GM12878 (cell line): Measurements from ENCODE around the gene CNTN4. TPM values are rescaled to one million over a fixed set of nuclear protein-coding genes. Genes with fewer than 3 reads are reported as not detected.
"Not testable (repeated sequence)": the region's sequence is repeated elsewhere in the genome, so short reads cannot be mapped to it uniquely, and the experiment has no call there.

Experiments used
- ATAC-seq: fragments of 200-7000 bp; cut with Tn5 transposase; 3 replicates; pipeline ENCODE4 v1.9.1; 2020; ENCODE audit warnings: mild to moderate bottlenecking, moderate library complexity
- BruUV-seq: library from RNA; stranded (reverse); fragments of 400-500 nt; replicated peaks from 2 replicates; lab custom pipeline; 2021; lab: Mats Ljungman, UMichigan
- CTCF ChIA-PET: fragments of 300-600 bp; sonication (Branson Sonifier 250); formaldehyde crosslinking; extraction: SDS; loops from one replicate; lab custom pipeline; 2021; ENCODE audit warnings: inconsistent platforms; lab: Yijun Ruan, JAX
- POLR2A ChIA-PET: fragments of 350-600 bp; formaldehyde crosslinking; extraction: SDS; loops from one replicate; lab custom pipeline; 2021; ENCODE audit warnings: inconsistent platforms; lab: Charles Lee
- RAD21 ChIA-PET: fragments of 300-600 bp; sonication (Branson Sonifier 250); formaldehyde crosslinking; loops from one replicate; lab custom pipeline; 2023; ENCODE audit warnings: antibody characterized with exemption; ENCODE audit not compliant: unreplicated experiment; lab: Charles Lee
- SMC1A ChIA-PET: fragments of 300-600 bp; sonication (Branson Sonifier 250); formaldehyde crosslinking; loops from one replicate; lab custom pipeline; 2023; ENCODE audit not compliant: unreplicated experiment, uncharacterized antibody; lab: Charles Lee
- DNase-seq: peaks from one replicate; pipeline ENCODE4 v3.0.0-alpha.2; 2011; ENCODE audit warnings: low read depth, low spot score
- FAIRE-seq: peaks from 3 replicates; lab custom pipeline; 2011; peaks lifted over from hg19 to GRCh38; lab: Jason Lieb, UNC
- H2AFZ ChIP-seq: 2 replicates; pipeline ENCODE4 v1.6.0; 2011; ENCODE audit warnings: low read depth, low read length, control low read depth; ENCODE audit not compliant: control insufficient read depth
- H3K27ac ChIP-seq: 2 replicates; pipeline ENCODE4 v1.5.1; 2011; ENCODE audit warnings: control low read depth; ENCODE audit not compliant: control insufficient read depth, insufficient read depth
- H3K27me3 ChIP-seq, 2 experiments: replicated peaks in 1 of 2; 2 replicates each; pipeline versions ENCODE4 v1.6.0 to v1.6.1; 2011; ENCODE audit warnings: low read length in 1 of 2; ENCODE audit not compliant: control insufficient read depth in 2 of 2, insufficient read depth in 2 of 2
- H3K36me3 ChIP-seq, 2 experiments: 2 replicates each; pipeline ENCODE4 v1.5.1; 2011; ENCODE audit warnings: low read length in 1 of 2; ENCODE audit not compliant: control insufficient read depth in 2 of 2, insufficient read depth in 2 of 2
- H3K4me1 ChIP-seq: 2 replicates; pipeline ENCODE4 v1.6.1; 2011; ENCODE audit warnings: mild to moderate bottlenecking, low read length, moderate library complexity, mixed read lengths; ENCODE audit not compliant: control insufficient read depth, insufficient read depth
- H3K4me2 ChIP-seq: 2 replicates; pipeline ENCODE4 v1.6.0; 2011; ENCODE audit warnings: control low read depth; ENCODE audit not compliant: control insufficient read depth, insufficient read depth
- H3K4me3 ChIP-seq: fragments of 200-600 bp; sonication (generic); 2 replicates; pipeline ENCODE4 v1.5.1; 2016
- H3K79me2 ChIP-seq: 2 replicates; pipeline ENCODE4 v1.6.0; 2011; ENCODE audit warnings: low read length; ENCODE audit not compliant: control insufficient read depth, insufficient read depth
- H3K9ac ChIP-seq: 2 replicates; pipeline ENCODE4 v1.8.0; 2011; ENCODE audit warnings: low read length, control low read depth, mixed read lengths; ENCODE audit not compliant: control insufficient read depth, insufficient read depth
- H3K9me3 ChIP-seq: replicated peaks from 3 replicates; pipeline ENCODE4 v1.5.1; 2011; ENCODE audit warnings: mild to moderate bottlenecking, low read length; ENCODE audit not compliant: control insufficient read depth, insufficient read depth
- H4K20me1 ChIP-seq: 2 replicates; pipeline ENCODE4 v1.6.0; 2011; ENCODE audit not compliant: control insufficient read depth, insufficient read depth
- NKRF ChIP-seq: fragments of 450-650 bp; conservative IDR thresholded peaks from 2 replicates; pipeline ENCODE4 v1.6.1; 2017; ENCODE audit warnings: mild to moderate bottlenecking, moderate library complexity
- SIX5 ChIP-seq: IDR thresholded peaks from 2 replicates; pipeline ENCODE4 v1.6.1; 2011; ENCODE audit warnings: mild to moderate bottlenecking, low read depth, low read length, moderate library complexity; ENCODE audit not compliant: severe bottlenecking
- WGBS: methylation state at CpG from one replicate; pipeline ENCODE4 v1.1.6; 2016; ENCODE audit warnings: low lambda C conversion rate; ENCODE audit not compliant: insufficient replicate concordance, insufficient coverage; ENCODE audit errors: missing lambda C conversion rate; 5-methylcytosine and 5-hydroxymethylcytosine counted together
- in situ Hi-C: fragments of 300-500 bp; cut with MboI; formaldehyde crosslinking; loops from 9 replicates; pipeline ENCODE4 v1.14.3; 2018; ENCODE audit warnings: mixed read lengths
- intact Hi-C: fragments of 100-400 bp; cut with micrococcal nuclease; formaldehyde crosslinking; loops from one replicate; pipeline ENCODE4 v1.14.2; 2022; ENCODE audit not compliant: unreplicated experiment
- polyA plus RNA-seq, 11 experiments: library from polyadenylated mRNA; depleted of rRNA in 4 of 11; unstranded in 6 of 11; stranded (reverse) in 5 of 11; fragments of >200 nt; fragmentation: Nextera tagmentation in 4 of 11; fragmentation: Illumina TruSeq in 1 of 11; extraction: Ambion mirVana in 4 of 11; extraction: Trizol in 1 of 11; gene quantifications; 1 replicate in 1 of 11; 2 replicates in 10 of 11; pipeline versions ENCODE4 v1.2.1 to v1.2.3, GENCODE V29; 2011 to 2016; ENCODE audit warnings: inconsistent platforms in 2 of 11, missing spikeins in 2 of 11, low read depth in 1 of 11
- total RNA-seq, 4 experiments: library from RNA; depleted of rRNA in 3 of 4; stranded (reverse); fragments of >200 nt in 3 of 4; fragmentation: Illumina TruSeq in 1 of 4; extraction: Trizol in 1 of 4; gene quantifications; 2 replicates each; pipeline versions ENCODE4 v1.2.1 to v1.2.3, GENCODE V29; 2013 to 2021
- TF ChIP-seq, protein P1 (sequence below): fragments of 450-650 bp; IDR thresholded peaks from 2 replicates; pipeline ENCODE4 v1.6.1; 2014; ENCODE audit warnings: mild to moderate bottlenecking

CNTN4 gene
- total and polyA plus RNA-seq, 10 of the 15 experiments (the other 5 are each of a cell fraction or from before 2014, with no cell fraction given) = 0.05 to 0.43 (median 0.15) TPM; not detected in 1

GRCh38 chr3:2992534-2992933 is 893.9 kb downstream of the CNTN4 start:
- Histone ChIP-seq H3K4me1 (no peaks in the 10 kb centered on the region), H3K27me3 (no peaks in the 10 kb centered on the region), H4K20me1 (no peaks in the 10 kb centered on the region), H3K79me2 (no peaks in the 10 kb centered on the region), H3K27ac (no peak overlapping the region), H3K9ac (no peak overlapping the region), H3K4me3 (no peak overlapping the region), H3K9me3 (no peaks in the 10 kb centered on the region), H3K36me3 (no peaks in the 10 kb centered on the region), H2AFZ (no peak overlapping the region), H3K4me2 (no peak overlapping the region)
- ATAC-seq = no peak
- ChIA-PET RAD21 (no interaction called here), POLR2A (no interaction called here), SMC1A (no interaction called here), CTCF (no interaction called here)
- TF ChIP-seq, protein P1, sequence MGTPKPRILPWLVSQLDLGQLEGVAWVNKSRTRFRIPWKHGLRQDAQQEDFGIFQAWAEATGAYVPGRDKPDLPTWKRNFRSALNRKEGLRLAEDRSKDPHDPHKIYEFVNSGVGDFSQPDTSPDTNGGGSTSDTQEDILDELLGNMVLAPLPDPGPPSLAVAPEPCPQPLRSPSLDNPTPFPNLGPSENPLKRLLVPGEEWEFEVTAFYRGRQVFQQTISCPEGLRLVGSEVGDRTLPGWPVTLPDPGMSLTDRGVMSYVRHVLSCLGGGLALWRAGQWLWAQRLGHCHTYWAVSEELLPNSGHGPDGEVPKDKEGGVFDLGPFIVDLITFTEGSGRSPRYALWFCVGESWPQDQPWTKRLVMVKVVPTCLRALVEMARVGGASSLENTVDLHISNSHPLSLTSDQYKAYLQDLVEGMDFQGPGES = no peak
- no peak for TF ChIP-seq SIX5
- no peak for TF ChIP-seq NKRF
- intact Hi-C loops (no loop called here), in situ Hi-C loops (no loop called here)
- 25% methylated on average over 2 of the region's 2 CpGs for WGBS
- no peak for DNase-seq
- BruUV-seq = no TSS peak
- FAIRE-seq = no peak

DNA sequence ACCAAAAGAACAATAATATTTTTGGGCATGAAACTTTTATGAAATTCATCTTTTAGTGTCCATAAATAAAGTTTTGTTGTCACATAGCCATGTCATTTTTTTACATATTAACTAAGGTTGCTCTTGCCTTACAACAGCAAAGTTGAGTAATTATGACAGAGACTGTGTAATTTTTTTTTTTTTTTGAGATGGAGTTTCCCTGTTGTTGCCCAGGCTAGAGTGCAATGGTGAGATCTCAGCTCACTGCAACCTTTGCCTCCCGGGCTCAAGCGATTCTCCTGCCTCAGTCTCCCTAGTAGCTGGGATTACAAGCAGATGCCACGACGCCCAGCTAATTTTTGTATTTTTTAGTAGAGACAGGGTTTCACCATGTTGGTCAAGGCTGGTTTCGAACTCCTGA is 894.5 kb downstream of the CNTN4 start:
- FAIRE-seq, H3K4me3 ChIP-seq, BruUV-seq, H3K79me2 ChIP-seq, DNase-seq, H3K27me3 ChIP-seq, H3K27ac ChIP-seq, H3K4me1 ChIP-seq, SMC1A ChIA-PET, ATAC-seq, H3K4me2 ChIP-seq, H3K9ac ChIP-seq, H3K36me3 ChIP-seq, H2AFZ ChIP-seq, H3K9me3 ChIP-seq, H4K20me1 ChIP-seq, in situ Hi-C loops, RAD21 ChIA-PET, intact Hi-C loops: not testable (repeated sequence)
- 77% methylated on average over 5 of the region's 5 CpGs for WGBS
- POLR2A ChIA-PET = interaction anchor here (0.7 kb wide), 1 partner anchor 207 kb away, joined by 3 read pairs; no protein-coding TSS in a partner anchor
- CTCF ChIA-PET = interaction anchor here (0.6 kb wide), 1 partner anchor 1038 kb away, joined by 4 read pairs; no protein-coding TSS in a partner anchor
